Thyroid gland (tissue), 4 donors: ENCODE measurements around the gene CD80. TPM values are rescaled to one million over a fixed set of nuclear protein-coding genes. Genes with fewer than 3 reads are reported as not detected.

Experiments
- DNase-seq, 2 donors: peaks; one replicate each; pipeline ENCODE4 v3.0.0-alpha.2; 2019
- H3K27ac ChIP-seq, 3 donors: fragments of 200-600 bp; sonication (generic); 1 replicate in 2 of 3; 2 replicates in 1 of 3; pipeline ENCODE4 v1.5.1; 2016 to 2019; ENCODE audit warnings: mild to moderate bottlenecking in 1 of 3, moderate library complexity in 1 of 3
- H3K27me3 ChIP-seq: fragments of 200-600 bp; sonication (generic); one replicate; pipeline ENCODE4 v1.5.1; 2019
- H3K36me3 ChIP-seq, 2 donors: fragments of 200-600 bp; sonication (generic); one replicate each; pipeline ENCODE4 v1.5.1; 2016 to 2019
- H3K4me1 ChIP-seq, 2 donors: fragments of 200-600 bp; sonication (generic); one replicate each; pipeline ENCODE4 v1.5.1; 2017 to 2019
- H3K4me3 ChIP-seq, 3 donors: fragments of 200-600 bp; sonication (generic); replicated peaks in 1 of 3; 1 replicate in 2 of 3; 2 replicates in 1 of 3; pipeline ENCODE4 v1.5.1; 2016; ENCODE audit warnings: mild to moderate bottlenecking in 1 of 3
- H3K9me3 ChIP-seq: fragments of 200-600 bp; sonication (generic); one replicate; pipeline ENCODE4 v1.5.1; 2017
- CTCF ChIP-seq, 6 experiments: fragments of 200-600 bp in 3 of 6; fragments of 450-650 bp in 3 of 6; sonication (generic) in 3 of 6; IDR thresholded peaks; one replicate each; pipeline ENCODE4 v1.5.1; 2016 to 2019; ENCODE audit warnings: antibody characterized with exemption in 6 of 6, mild to moderate bottlenecking in 2 of 6, inconsistent platforms in 1 of 6, moderate library complexity in 1 of 6
- POLR2A ChIP-seq, 2 donors: fragments of 450-650 bp; IDR thresholded peaks; one replicate each; pipeline ENCODE4 v1.6.1; 2017; ENCODE audit warnings: antibody characterized with exemption in 2 of 2, mild to moderate bottlenecking in 2 of 2, moderate library complexity in 1 of 2
- WGBS, 2 donors: methylation state at CpG; one replicate each; pipeline ENCODE4 v1.1.5; 2017; 5-methylcytosine and 5-hydroxymethylcytosine counted together
- intact Hi-C: fragments of 100-400 bp; cut with DNase I; formaldehyde crosslinking; loops from one replicate; pipeline ENCODE4 v1.15.1; 2023
- total RNA-seq, 4 donors: library from RNA; depleted of rRNA; stranded (reverse); fragments of >200 nt; gene quantifications; one replicate each; pipeline ENCODE4 v1.2.3, GENCODE V29; 2016

Gene CD80
- total RNA-seq, 4 donors from 2014 or later = 0.83 to 2.3 (median 1.1) TPM

- peak; percentile 51 to 54 for DNase-seq
- H3K27me3 ChIP-seq = no peaks in the 10 kb centered on the region
- H3K4me3 ChIP-seq = no peak overlapping the region
- TF ChIP-seq POLR2A (IDR thresholded peaks at IDR 0.05) (no peak), CTCF (IDR thresholded peaks at IDR 0.05) (peak in 4 of 6 experiments; percentile 26 to 68 (median 56))
- no peak overlapping the region for H3K27ac ChIP-seq
- WGBS, 2 donors = 40 to 43% methylated on average over 3 to 4 of the region's 5 CpGs
- no peaks in the 10 kb centered on the region for H3K9me3 ChIP-seq
- intact Hi-C loops = no loop called here
- H3K4me1 ChIP-seq = peaks cover 0 to 9% of the 10 kb centered on the region in 2 donors
- no peaks in the 10 kb centered on the region for H3K36me3 ChIP-seq
These were observed 41.3 kb upstream of the CD80 start for GRCh38 chr3:119600732-119601131.

GRCh38 chr3:119599558-119600174 lies 40.3 kb upstream of the CD80 start:
- peak overlapping the region in 1 of 3 donors; percentile 8 for H3K27ac ChIP-seq
- H3K4me1 ChIP-seq = peaks cover 0 to 9% of the 10 kb centered on the region in 2 donors
- no peaks in the 10 kb centered on the region for H3K9me3 ChIP-seq
- no peak for DNase-seq
- no peaks in the 10 kb centered on the region for H3K36me3 ChIP-seq
- WGBS, 2 donors = 93 to 96% methylated on average over 6 of the region's 6 CpGs
- H3K4me3 ChIP-seq = no peak overlapping the region
- no peaks in the 10 kb centered on the region for H3K27me3 ChIP-seq
- intact Hi-C loops = no loop called here
- TF ChIP-seq CTCF (IDR thresholded peaks at IDR 0.05) = no peak
- no peak for TF ChIP-seq POLR2A (IDR thresholded peaks at IDR 0.05)

- H3K36me3 ChIP-seq = no peaks in the 10 kb centered on the region
- DNase-seq = no peak
- H3K4me3 ChIP-seq = no peak overlapping the region
- H3K4me1 ChIP-seq = peaks cover 0 to 9% of the 10 kb centered on the region in 2 donors
- intact Hi-C loops = no loop called here
- 85 to 92% methylated on average over 1 of the region's 1 CpG for WGBS, 2 donors
- no peaks in the 10 kb centered on the region for H3K27me3 ChIP-seq
- H3K9me3 ChIP-seq = no peaks in the 10 kb centered on the region
- H3K27ac ChIP-seq = peak overlapping the region in 1 of 3 donors; percentile 62
- no peak for TF ChIP-seq CTCF (IDR thresholded peaks at IDR 0.05)
- TF ChIP-seq POLR2A (IDR thresholded peaks at IDR 0.05) = no peak
These were observed 39.1 kb upstream of the CD80 start for GRCh38 chr3:119598410-119599098.

GRCh38 chr3:119597548-119598288 lies 38.3 kb upstream of the CD80 start, which contains the start of gene PLA1A:
Gene PLA1A (plus strand): TSS chr3:119597885. CDS start chr3:119597914, 29 bp downstream.
- H3K27me3 ChIP-seq = no peaks in the 10 kb centered on the region
- peak within 1 kb of the TSS; percentile 12 to 62 (median 51) for H3K27ac ChIP-seq
- H3K4me3 ChIP-seq = no peak within 1 kb of the TSS
- TF ChIP-seq CTCF (IDR thresholded peaks at IDR 0.05) (no peak), POLR2A (IDR thresholded peaks at IDR 0.05) (no peak)
- intact Hi-C loops = no loop called here
- peaks cover 0 to 9% of the 10 kb centered on the region in 2 donors for H3K4me1 ChIP-seq
- H3K36me3 ChIP-seq = no peaks in the 10 kb centered on the region
- no peaks in the 10 kb centered on the region for H3K9me3 ChIP-seq
- WGBS, 2 donors = 70 to 73% methylated on average over 7 of the region's 7 CpGs
- no peak for DNase-seq
